HepG2 (cell line): ENCODE measurements around the gene MMAA. TPM values are rescaled to one million over a fixed set of nuclear protein-coding genes. Genes with fewer than 3 reads are reported as not detected.

ENCODE experiments used
- ATAC-seq: fragments of 200-7000 bp; cut with Tn5 transposase; 3 replicates; pipeline ENCODE4 v1.9.1; 2020; ENCODE audit warnings: mild to moderate bottlenecking, moderate library complexity
- BruUV-seq: library from RNA; stranded (reverse); fragments of 400-500 nt; replicated peaks from 2 replicates; lab custom pipeline; 2021; lab: Mats Ljungman, UMichigan
- CTCF ChIA-PET: fragments of 300-600 bp; formaldehyde crosslinking; extraction: SDS; loops from one replicate; lab custom pipeline; 2021; ENCODE audit warnings: low total read pairs, inconsistent platforms, low intra/inter-chr PET ratio; lab: Yijun Ruan, JAX
- POLR2A ChIA-PET: fragments of 350-600 bp; sonication (Branson Sonifier 250); formaldehyde crosslinking; loops from one replicate; lab custom pipeline; 2020; ENCODE audit warnings: antibody characterized with exemption, inconsistent platforms; lab: Yijun Ruan, JAX
- DNase-seq: peaks from one replicate; pipeline ENCODE4 v3.0.0-alpha.2; 2015; ENCODE audit warnings: low spot score
- FAIRE-seq: peaks from 3 replicates; lab custom pipeline; 2011; peaks lifted over from hg19 to GRCh38; lab: Jason Lieb, UNC
- H2AFZ ChIP-seq: one replicate; pipeline ENCODE4 v1.6.1; 2011; ENCODE audit warnings: low read length, inconsistent platforms
- H3K27ac ChIP-seq: fragments of 300-600 bp; 3 replicates; pipeline ENCODE4 v1.8.0; 2011; ENCODE audit warnings: mixed run types, mild to moderate bottlenecking, mixed read lengths, low read length, inconsistent platforms; ENCODE audit not compliant: insufficient read depth; ENCODE audit errors: extremely low read length
- H3K27me3 ChIP-seq, 2 experiments: fragments of 200-600 bp in 1 of 2; 2 replicates in 1 of 2; 3 replicates in 1 of 2; pipeline versions ENCODE4 v1.6.0 to v1.8.0; 2011; ENCODE audit warnings: low read length in 2 of 2, mild to moderate bottlenecking in 2 of 2, moderate library complexity in 2 of 2, inconsistent platforms in 1 of 2; ENCODE audit not compliant: insufficient read depth in 2 of 2, control insufficient read depth in 1 of 2
- H3K36me3 ChIP-seq, 2 experiments: fragments of 200-600 bp in 1 of 2; replicated peaks in 1 of 2; 2 replicates in 1 of 2; 3 replicates in 1 of 2; pipeline versions ENCODE4 v1.5.1 to v1.8.0; 2011; ENCODE audit warnings: low read length in 2 of 2, inconsistent platforms in 1 of 2; ENCODE audit not compliant: insufficient read depth in 2 of 2, control insufficient read depth in 1 of 2
- H3K4me1 ChIP-seq: 2 replicates; pipeline ENCODE4 v1.5.1; 2012; ENCODE audit warnings: low read length, inconsistent platforms; ENCODE audit not compliant: insufficient read depth
- H3K4me2 ChIP-seq: 2 replicates; pipeline ENCODE4 v1.6.0; 2011; ENCODE audit warnings: low read depth, low read length, inconsistent platforms
- H3K4me3 ChIP-seq, 3 experiments: fragments of 200-600 bp in 1 of 3; sonication (generic), shearing (Covaris generic) in 1 of 3; replicated peaks in 1 of 3; 2 replicates each; pipeline ENCODE4 v1.5.1; 2011 to 2016; ENCODE audit warnings: low read length in 3 of 3, inconsistent platforms in 2 of 3, low read depth in 2 of 3, mild to moderate bottlenecking in 2 of 3, control low read depth in 1 of 3, mixed read lengths in 1 of 3; ENCODE audit not compliant: insufficient read depth in 1 of 3
- H3K79me2 ChIP-seq: one replicate; pipeline ENCODE4 v1.6.1; 2011; ENCODE audit warnings: low read length, inconsistent platforms; ENCODE audit not compliant: insufficient read depth
- H3K9ac ChIP-seq: 2 replicates; pipeline ENCODE4 v1.6.0; 2011; ENCODE audit warnings: mild to moderate bottlenecking, low read depth, low read length, inconsistent platforms; ENCODE audit not compliant: insufficient read depth
- H3K9me3 ChIP-seq: 2 replicates; pipeline ENCODE4 v1.5.1; 2012; ENCODE audit warnings: mild to moderate bottlenecking, low read length
- H4K20me1 ChIP-seq: 2 replicates; pipeline ENCODE4 v1.6.0; 2011; ENCODE audit warnings: inconsistent platforms, mild to moderate bottlenecking, low read length, moderate library complexity; ENCODE audit not compliant: insufficient read depth
- ATF7 ChIP-seq, 2 experiments: fragments of 450-650 bp in 1 of 2; sonication (generic) in 1 of 2; formaldehyde crosslinking in 1 of 2; IDR thresholded peaks; 2 replicates each; pipeline versions ENCODE4 v1.4.0 to v1.6.1; 2016 to 2020; ENCODE audit warnings: antibody characterized with exemption in 1 of 2, mild to moderate bottlenecking in 1 of 2, missing genetic modification reagents in 1 of 2
- IRF2 ChIP-seq: IDR thresholded peaks from 2 replicates; pipeline ENCODE4 v1.6.1; 2018; ENCODE audit warnings: missing genetic modification reagents, missing compliant biosample characterization
- ISX ChIP-seq: sonication (generic); formaldehyde crosslinking; conservative IDR thresholded peaks from 2 replicates; pipeline ENCODE4 v1.5.0; 2020; ENCODE audit warnings: missing genetic modification reagents
- KLF6 ChIP-seq: IDR thresholded peaks from 2 replicates; pipeline ENCODE4 v1.8.0; 2016; ENCODE audit warnings: missing biosample characterization, missing genetic modification reagents
- LBX2 ChIP-seq: sonication (generic); formaldehyde crosslinking; IDR thresholded peaks from 2 replicates; pipeline ENCODE4 v1.5.0; 2020; ENCODE audit warnings: missing genetic modification reagents, mild to moderate bottlenecking, borderline replicate concordance
- MAFF ChIP-seq: IDR thresholded peaks from 2 replicates; pipeline ENCODE4 v1.6.1; 2011; ENCODE audit warnings: low read depth, low read length, improper control_type of control experiment
- MAFK ChIP-seq, 2 experiments: IDR thresholded peaks in 1 of 2; conservative IDR thresholded peaks in 1 of 2; 2 replicates each; pipeline ENCODE4 v1.6.1; 2011; ENCODE audit warnings: improper control_type of control experiment in 2 of 2, low read length in 2 of 2
- MED8 ChIP-seq: sonication (generic); formaldehyde crosslinking; IDR thresholded peaks from 2 replicates; pipeline ENCODE4 v1.8.1; 2023; ENCODE audit warnings: mild to moderate bottlenecking, missing genetic modification reagents; ENCODE audit not compliant: insufficient replicate concordance
- SMARCE1 ChIP-seq: fragments of 450-650 bp; IDR thresholded peaks from 2 replicates; pipeline ENCODE4 v1.6.1; 2017; ENCODE audit warnings: borderline replicate concordance
- TFDP2 ChIP-seq: sonication (generic); formaldehyde crosslinking; IDR thresholded peaks from 2 replicates; pipeline ENCODE4 v1.4.0; 2020; ENCODE audit warnings: missing genetic modification reagents
- ZNF362 ChIP-seq: sonication (generic); formaldehyde crosslinking; IDR thresholded peaks from 2 replicates; pipeline ENCODE4 v1.4.0; 2020; ENCODE audit warnings: missing genetic modification reagents, mild to moderate bottlenecking, borderline replicate concordance
- ZNF496 ChIP-seq: sonication (generic); formaldehyde crosslinking; IDR thresholded peaks from 2 replicates; pipeline ENCODE4 v1.8.1; 2023; ENCODE audit warnings: mild to moderate bottlenecking, moderate library complexity, missing genetic modification reagents; ENCODE audit not compliant: insufficient replicate concordance
- ZNF563 ChIP-seq: sonication (generic); formaldehyde crosslinking; IDR thresholded peaks from 2 replicates; pipeline ENCODE4 v1.8.0; 2022; ENCODE audit warnings: mild to moderate bottlenecking, moderate library complexity, missing genetic modification reagents
- ZUFSP ChIP-seq: sonication (generic); formaldehyde crosslinking; IDR thresholded peaks from 2 replicates; pipeline ENCODE4 v1.9.0; 2021; ENCODE audit warnings: missing genetic modification reagents, mild to moderate bottlenecking, borderline replicate concordance
- WGBS: methylation state at CpG from one replicate; pipeline ENCODE4 v1.1.6; 2017; ENCODE audit warnings: low lambda C conversion rate; 5-methylcytosine and 5-hydroxymethylcytosine counted together
- in situ Hi-C: cut with HindIII; loops from 2 replicates; pipeline ENCODE4 v1.10.0; 2017; ENCODE audit warnings: low pct_unique_long_range_greater_than_20kb; ENCODE audit not compliant: extremely low pct_ligation_motif_present
- intact Hi-C: fragments of 100-400 bp; cut with micrococcal nuclease; formaldehyde crosslinking; loops from one replicate; pipeline ENCODE4 v1.10.0; 2022; ENCODE audit not compliant: unreplicated experiment
- polyA plus RNA-seq, 8 experiments: library from polyadenylated mRNA; depleted of rRNA in 3 of 8; stranded (reverse) in 7 of 8; unstranded in 1 of 8; fragments of >200 nt; fragmentation: Illumina TruSeq in 4 of 8; extraction: Trizol in 4 of 8; gene quantifications; 2 replicates each; pipeline versions ENCODE4 v1.2.1 to v1.2.3, GENCODE V29; 2011 to 2016; ENCODE audit warnings: low read depth in 4 of 8, missing spikeins in 1 of 8, mixed read lengths in 1 of 8; ENCODE audit not compliant: insufficient read depth in 1 of 8
- total RNA-seq, 5 experiments: library from RNA; depleted of rRNA; stranded (reverse); fragments of >200 nt; fragmentation: Illumina TruSeq; extraction: Trizol; gene quantifications; 2 replicates each; pipeline ENCODE4 v1.2.3, GENCODE V29; 2016; ENCODE audit warnings: low read depth in 1 of 5

MMAA gene
- total and polyA plus RNA-seq, 2 of the 13 experiments (the other 11 are each of a cell fraction or from before 2014, with no cell fraction given) = 1.3 to 2.8 TPM

GRCh38 chr4:145643295-145643694 is 24.1 kb downstream of the MMAA start:
- DNase-seq (no peak), ATAC-seq (no peak), FAIRE-seq (no peak)
- H3K27me3 ChIP-seq = no peaks in the 10 kb centered on the region
- H2AFZ ChIP-seq = no peak overlapping the region
- H3K9ac ChIP-seq = no peak overlapping the region
- ChIA-PET POLR2A (no interaction called here), CTCF (no interaction called here)
- H3K27ac ChIP-seq = no peak overlapping the region
- H4K20me1 ChIP-seq = no peaks in the 10 kb centered on the region
- TF ChIP-seq ATF7 (IDR thresholded peaks at IDR 0.05) (peak; percentile 77), ATF7 (CRISPR knock-in tag; IDR thresholded peaks at IDR 0.05) (no peak), MAFF (peak; percentile 23; the same call in 1 of the 2 replicates), IRF2 (CRISPR knock-in tag) (no peak), MAFK (conservative IDR thresholded peaks at IDR 0.05 in 1 of 2, IDR thresholded peaks at IDR 0.05 in 1 of 2; ENCODE audit: low read length in 2 of 2) (peak in 1 of 2 experiments; percentile 57; a peak in 2 of 4 replicates), KLF6 (CRISPR knock-in tag) (no peak)
- intact Hi-C loops = no loop called here
- no peaks in the 10 kb centered on the region for H3K9me3 ChIP-seq
- in situ Hi-C loops = no loop called here
- H3K4me3 ChIP-seq = no peak overlapping the region
- no peaks in the 10 kb centered on the region for H3K4me1 ChIP-seq
- WGBS = 92% methylated on average over 1 of the region's 1 CpG
- no peaks in the 10 kb centered on the region for H3K79me2 ChIP-seq
- BruUV-seq = no TSS peak
- no peaks in the 10 kb centered on the region for H3K36me3 ChIP-seq
- no peak overlapping the region for H3K4me2 ChIP-seq

- CTCF ChIA-PET = no interaction called here
- 94% methylated on average over 3 of the region's 3 CpGs for WGBS
These were observed 25.5 kb downstream of the MMAA start for GRCh38 chr4:145644699-145645098.

More at GRCh38 chr4:145644699-145645098, 25.5 kb downstream of the MMAA start:
- DNase-seq (no peak), ATAC-seq (no peak), FAIRE-seq (no peak)
- no peak overlapping the region for H3K4me3 ChIP-seq
- no peaks in the 10 kb centered on the region for H3K36me3 ChIP-seq
- no peaks in the 10 kb centered on the region for H3K27me3 ChIP-seq
- in situ Hi-C loops = no loop called here
- H3K27ac ChIP-seq = no peak overlapping the region
- intact Hi-C loops = no loop called here
- no peaks in the 10 kb centered on the region for H3K4me1 ChIP-seq
- no peaks in the 10 kb centered on the region for H4K20me1 ChIP-seq
- no peak overlapping the region for H3K9ac ChIP-seq
- no peak for TF ChIP-seq MED8
- no peak for TF ChIP-seq ZNF563 (CRISPR knock-in tag)
- TF ChIP-seq SMARCE1 = no peak
- TF ChIP-seq ZNF496 = no peak
- no peak for TF ChIP-seq ISX (CRISPR knock-in tag)
- no peak for TF ChIP-seq TFDP2 (CRISPR knock-in tag)
- no peak for TF ChIP-seq LBX2 (CRISPR knock-in tag)
- no peak for TF ChIP-seq ZNF362
- no peak for TF ChIP-seq ZUFSP
- H3K79me2 ChIP-seq = no peaks in the 10 kb centered on the region
- BruUV-seq = no TSS peak
- no peaks in the 10 kb centered on the region for H3K9me3 ChIP-seq
- no peak overlapping the region for H2AFZ ChIP-seq
- POLR2A ChIA-PET = no interaction called here
- no peak overlapping the region for H3K4me2 ChIP-seq
